ENCODE measurements around the gene YPEL1. TPM values are rescaled to one million over a fixed set of nuclear protein-coding genes. Genes with fewer than 3 reads are reported as not detected.
"Not testable (repeated sequence)": the region's sequence is repeated elsewhere in the genome, so short reads cannot be mapped to it uniquely, and the experiment has no call there.

YPEL1 gene
- total RNA-seq, 1 experiment from 2014 or later: 2.2 TPM

- no peaks in the 10 kb centered on the region for H3K27me3 ChIP-seq (ENCODE audit: control insufficient read depth, insufficient read depth, low read length)
- no peak for DNase-seq
Measured at GRCh38 chr22:21681566-21682370, 53.8 kb downstream of the YPEL1 start.

GRCh38 chr22:21680830-21681565, 54.6 kb downstream of the YPEL1 start:
- H3K4me3 ChIP-seq (ENCODE audit: insufficient read depth, low read depth, low read length): no peak overlapping the region
- DNase-seq: no peak
- peaks cover 3% of the 10 kb centered on the region for H3K36me3 ChIP-seq (replicated peaks; ENCODE audit: control insufficient read depth, insufficient read depth, low read length)
- H3K27me3 ChIP-seq (ENCODE audit: control insufficient read depth, insufficient read depth, low read length): no peaks in the 10 kb centered on the region

More at GRCh38 chr22:21681566-21682370, 53.8 kb downstream of the YPEL1 start:
- no peak overlapping the region for H3K4me3 ChIP-seq (ENCODE audit: insufficient read depth, low read depth, low read length)
- peaks cover 3% of the 10 kb centered on the region for H3K36me3 ChIP-seq (replicated peaks; ENCODE audit: control insufficient read depth, insufficient read depth, low read length)

DNA sequence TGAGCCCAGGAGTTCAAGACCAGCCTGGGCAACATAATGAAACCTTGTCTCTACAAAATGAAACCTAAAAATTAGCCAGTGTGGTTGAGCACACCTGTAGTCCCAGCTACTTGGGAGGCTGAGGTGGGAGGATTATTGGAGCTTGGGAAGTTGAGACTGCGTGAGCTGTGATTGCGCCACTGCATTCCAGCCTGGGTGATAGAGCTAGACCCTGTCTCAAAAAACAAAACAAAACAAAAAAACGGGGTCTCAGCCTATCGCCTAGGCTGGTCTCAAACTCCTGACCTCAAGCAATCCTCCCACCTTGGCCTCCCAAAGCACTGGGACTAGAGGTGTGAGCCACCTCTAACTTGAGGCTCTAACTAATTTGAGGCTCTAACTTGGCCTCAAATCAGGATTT, 56.2 kb downstream of the YPEL1 start:
- H3K27me3 ChIP-seq (ENCODE audit: control insufficient read depth, insufficient read depth, low read length): no peaks in the 10 kb centered on the region
- peaks cover 8% of the 10 kb centered on the region for H3K36me3 ChIP-seq (replicated peaks; ENCODE audit: control insufficient read depth, insufficient read depth, low read length)
- no peak for DNase-seq
- no peak overlapping the region for H3K4me3 ChIP-seq (ENCODE audit: insufficient read depth, low read depth, low read length)

- H3K27me3 ChIP-seq (ENCODE audit: control insufficient read depth, insufficient read depth, low read length); H3K36me3 ChIP-seq (replicated peaks; ENCODE audit: control insufficient read depth, insufficient read depth, low read length); H3K4me3 ChIP-seq (ENCODE audit: insufficient read depth, low read depth, low read length); DNase-seq: not testable (repeated sequence)
Measured at GRCh38 chr22:21678842-21679241, 56.8 kb downstream of the YPEL1 start.

GRCh38 chr22:21677606-21678443, 57.8 kb downstream of the YPEL1 start:
- H3K27me3 ChIP-seq (ENCODE audit: control insufficient read depth, insufficient read depth, low read length): no peaks in the 10 kb centered on the region
- H3K4me3 ChIP-seq (ENCODE audit: insufficient read depth, low read depth, low read length): no peak overlapping the region
- DNase-seq: no peak
- peaks cover 10% of the 10 kb centered on the region for H3K36me3 ChIP-seq (replicated peaks; ENCODE audit: control insufficient read depth, insufficient read depth, low read length)

DNA sequence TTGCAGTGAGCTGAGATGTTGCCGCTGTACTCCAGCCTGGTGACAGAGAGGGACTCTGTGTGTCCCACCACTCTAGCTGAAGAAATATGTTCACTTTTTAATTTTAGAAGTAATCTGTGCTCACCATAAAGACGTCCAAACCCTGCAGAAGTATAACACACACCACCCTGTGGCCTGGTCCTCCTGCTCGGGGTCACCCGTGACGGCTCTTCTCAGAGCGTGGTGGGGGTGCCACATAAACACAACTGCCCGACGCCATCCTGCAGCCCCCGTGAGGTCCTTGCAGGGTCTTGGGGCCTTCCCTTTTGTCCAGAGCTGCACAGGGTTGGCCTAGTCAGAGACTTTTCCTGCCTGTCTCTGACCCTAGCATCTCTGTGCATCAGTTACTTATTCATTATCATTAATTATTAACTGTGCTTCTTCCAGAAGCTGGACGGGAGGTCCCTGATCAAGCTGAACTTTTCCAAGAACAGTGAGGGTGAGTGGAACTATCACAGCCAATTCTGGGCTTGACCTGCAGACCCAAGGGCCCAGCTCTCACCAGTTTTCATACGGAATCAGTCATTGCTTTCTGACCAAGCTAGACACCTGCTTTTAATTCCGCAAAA, 60.9 kb downstream of the YPEL1 start:
- H3K27me3 ChIP-seq (ENCODE audit: control insufficient read depth, insufficient read depth, low read length): no peaks in the 10 kb centered on the region
- H3K36me3 ChIP-seq (replicated peaks; ENCODE audit: control insufficient read depth, insufficient read depth, low read length): peaks cover 16% of the 10 kb centered on the region
- H3K4me3 ChIP-seq (ENCODE audit: insufficient read depth, low read depth, low read length): no peak overlapping the region
- no peak for DNase-seq

GRCh38 chr22:21673534-21674321, 61.9 kb downstream of the YPEL1 start:
- DNase-seq: no peak
- H3K4me3 ChIP-seq (ENCODE audit: insufficient read depth, low read depth, low read length): no peak overlapping the region
- H3K27me3 ChIP-seq (ENCODE audit: control insufficient read depth, insufficient read depth, low read length): no peaks in the 10 kb centered on the region
- H3K36me3 ChIP-seq (replicated peaks; ENCODE audit: control insufficient read depth, insufficient read depth, low read length): peaks cover 16% of the 10 kb centered on the region

- Histone ChIP-seq H3K4me3 (ENCODE audit: insufficient read depth, low read depth, low read length) (no peak overlapping the region), H3K27me3 (ENCODE audit: control insufficient read depth, insufficient read depth, low read length) (no peaks in the 10 kb centered on the region), H3K36me3 (replicated peaks; ENCODE audit: control insufficient read depth, insufficient read depth, low read length) (peaks cover 16% of the 10 kb centered on the region)
- DNase-seq: no peak
Measured at GRCh38 chr22:21672107-21672629, 63.4 kb downstream of the YPEL1 start.

GRCh38 chr22:21669026-21669425, 66.6 kb downstream of the YPEL1 start:
- Histone ChIP-seq H3K36me3 (replicated peaks; ENCODE audit: control insufficient read depth, insufficient read depth, low read length) (peaks cover 11% of the 10 kb centered on the region), H3K4me3 (ENCODE audit: insufficient read depth, low read depth, low read length) (no peak overlapping the region), H3K27me3 (ENCODE audit: control insufficient read depth, insufficient read depth, low read length) (no peaks in the 10 kb centered on the region)
- DNase-seq: no peak

- peak overlapping the region; percentile 83 for H3K4me3 ChIP-seq (ENCODE audit: insufficient read depth, low read depth, low read length)
- H3K36me3 ChIP-seq (replicated peaks; ENCODE audit: control insufficient read depth, insufficient read depth, low read length): peaks cover 4% of the 10 kb centered on the region
- H3K27me3 ChIP-seq (ENCODE audit: control insufficient read depth, insufficient read depth, low read length): no peaks in the 10 kb centered on the region
- DNase-seq: peak; percentile 60
Measured at GRCh38 chr22:21666786-21667185, 68.8 kb downstream of the YPEL1 start.

- peak; percentile 47 for DNase-seq
- Histone ChIP-seq H3K4me3 (ENCODE audit: insufficient read depth, low read depth, low read length) (peak overlapping the region; percentile 83), H3K27me3 (ENCODE audit: control insufficient read depth, insufficient read depth, low read length) (peaks cover 6% of the 10 kb centered on the region), H3K36me3 (replicated peaks; ENCODE audit: control insufficient read depth, insufficient read depth, low read length) (no peaks in the 10 kb centered on the region)
Measured at GRCh38 chr22:21665047-21665851, 70.3 kb downstream of the YPEL1 start.

- H3K27me3 ChIP-seq (ENCODE audit: control insufficient read depth, insufficient read depth, low read length): peaks cover 6% of the 10 kb centered on the region
Measured at GRCh38 chr22:21663738-21664137, 71.9 kb downstream of the YPEL1 start.

DNA sequence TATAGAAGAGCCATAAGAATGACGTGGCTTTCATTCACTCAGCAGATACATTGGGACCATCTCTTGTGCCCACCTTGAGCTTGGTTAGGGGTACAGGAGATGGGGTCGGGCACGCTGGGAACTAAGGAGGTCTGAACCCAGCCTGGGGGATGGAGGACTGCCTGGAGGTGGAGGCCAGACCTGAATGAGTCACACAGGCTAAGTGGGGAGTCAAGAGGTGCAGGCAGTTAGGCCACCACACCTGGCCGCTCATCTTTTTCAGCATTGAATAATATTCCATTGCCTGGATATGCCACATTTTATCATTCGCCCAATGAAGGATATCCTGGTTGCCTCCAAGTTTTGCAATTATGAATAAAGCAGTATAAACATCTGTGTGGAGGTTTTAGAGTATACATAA, 73.6 kb downstream of the YPEL1 start:
- peaks cover 9% of the 10 kb centered on the region for H3K27me3 ChIP-seq (ENCODE audit: control insufficient read depth, insufficient read depth, low read length)

More at GRCh38 chr22:21663738-21664137, 71.9 kb downstream of the YPEL1 start:
- Histone ChIP-seq H3K4me3 (ENCODE audit: insufficient read depth, low read depth, low read length) (no peak overlapping the region), H3K36me3 (replicated peaks; ENCODE audit: control insufficient read depth, insufficient read depth, low read length) (no peaks in the 10 kb centered on the region)
- no peak for DNase-seq

More for the DNA sequence above, 73.6 kb downstream of the YPEL1 start:
- Histone ChIP-seq H3K36me3 (replicated peaks; ENCODE audit: control insufficient read depth, insufficient read depth, low read length) (no peaks in the 10 kb centered on the region), H3K4me3 (ENCODE audit: insufficient read depth, low read depth, low read length) (no peak overlapping the region)
- peak; percentile 15 for DNase-seq

All from H7 (cell line).